Measurements from ENCODE around the gene LCMT1. TPM values are rescaled to one million over a fixed set of nuclear protein-coding genes. Genes with fewer than 3 reads are reported as not detected.

LCMT1 gene
- total RNA-seq, 2 donors from 2014 or later = 52.3 to 52.5 TPM

- no peaks in the 10 kb centered on the region for H3K9me3 ChIP-seq
- no peaks in the 10 kb centered on the region for H3K36me3 ChIP-seq
- H3K27ac ChIP-seq = no peak overlapping the region
- no peaks in the 10 kb centered on the region for H3K27me3 ChIP-seq
- DNase-seq (ENCODE audit: low spot score) = no peak
- H3K4me3 ChIP-seq = no peak overlapping the region
- TF ChIP-seq, protein P1, sequence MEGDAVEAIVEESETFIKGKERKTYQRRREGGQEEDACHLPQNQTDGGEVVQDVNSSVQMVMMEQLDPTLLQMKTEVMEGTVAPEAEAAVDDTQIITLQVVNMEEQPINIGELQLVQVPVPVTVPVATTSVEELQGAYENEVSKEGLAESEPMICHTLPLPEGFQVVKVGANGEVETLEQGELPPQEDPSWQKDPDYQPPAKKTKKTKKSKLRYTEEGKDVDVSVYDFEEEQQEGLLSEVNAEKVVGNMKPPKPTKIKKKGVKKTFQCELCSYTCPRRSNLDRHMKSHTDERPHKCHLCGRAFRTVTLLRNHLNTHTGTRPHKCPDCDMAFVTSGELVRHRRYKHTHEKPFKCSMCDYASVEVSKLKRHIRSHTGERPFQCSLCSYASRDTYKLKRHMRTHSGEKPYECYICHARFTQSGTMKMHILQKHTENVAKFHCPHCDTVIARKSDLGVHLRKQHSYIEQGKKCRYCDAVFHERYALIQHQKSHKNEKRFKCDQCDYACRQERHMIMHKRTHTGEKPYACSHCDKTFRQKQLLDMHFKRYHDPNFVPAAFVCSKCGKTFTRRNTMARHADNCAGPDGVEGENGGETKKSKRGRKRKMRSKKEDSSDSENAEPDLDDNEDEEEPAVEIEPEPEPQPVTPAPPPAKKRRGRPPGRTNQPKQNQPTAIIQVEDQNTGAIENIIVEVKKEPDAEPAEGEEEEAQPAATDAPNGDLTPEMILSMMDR (IDR thresholded peaks at IDR 0.05) = no peak
- H3K4me1 ChIP-seq = no peaks in the 10 kb centered on the region
Measured at GRCh38 chr16:25192096-25192495, 80.6 kb downstream of the LCMT1 start.

GRCh38 chr16:25194273-25194878 lies 82.8 kb downstream of the LCMT1 start:
- TF ChIP-seq, protein P1 (IDR thresholded peaks at IDR 0.05) = no peak
- DNase-seq (ENCODE audit: low spot score) = no peak

GRCh38 chr16:25198021-25198420 lies 86.5 kb downstream of the LCMT1 start:
- no peak for DNase-seq (ENCODE audit: low spot score)
- TF ChIP-seq, protein P1 (IDR thresholded peaks at IDR 0.05) = no peak
- Histone ChIP-seq H3K4me3 (no peak overlapping the region), H3K9me3 (no peaks in the 10 kb centered on the region), H3K36me3 (no peaks in the 10 kb centered on the region), H3K4me1 (no peaks in the 10 kb centered on the region), H3K27me3 (no peaks in the 10 kb centered on the region), H3K27ac (no peak overlapping the region)

More at GRCh38 chr16:25194273-25194878, 82.8 kb downstream of the LCMT1 start:
- Histone ChIP-seq H3K27me3 (no peaks in the 10 kb centered on the region), H3K27ac (no peak overlapping the region), H3K4me3 (no peak overlapping the region), H3K36me3 (no peaks in the 10 kb centered on the region), H3K4me1 (no peaks in the 10 kb centered on the region), H3K9me3 (no peaks in the 10 kb centered on the region)

DNA sequence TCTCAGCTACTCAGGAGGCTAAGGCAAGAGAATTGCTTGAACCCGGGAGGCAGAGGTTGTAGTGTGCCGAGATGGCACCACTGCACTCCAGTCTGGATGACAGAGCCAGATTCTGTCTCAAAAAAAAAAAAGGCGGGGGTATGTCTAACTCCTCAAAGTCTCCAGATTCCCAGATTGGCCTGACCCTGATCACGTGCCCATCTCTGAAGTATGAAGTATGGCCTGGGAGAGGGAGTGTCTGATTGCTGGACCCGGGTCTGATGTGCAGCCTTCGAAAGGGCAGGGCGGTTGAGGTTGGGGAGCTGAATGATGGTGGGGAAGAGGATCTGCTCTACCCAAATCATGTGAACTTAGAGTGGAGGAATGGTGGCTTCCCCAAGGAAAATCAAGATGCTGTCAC lies 87.9 kb downstream of the LCMT1 start:
- no peak overlapping the region for H3K4me3 ChIP-seq
- no peak overlapping the region for H3K27ac ChIP-seq
- no peaks in the 10 kb centered on the region for H3K9me3 ChIP-seq
- H3K4me1 ChIP-seq = no peaks in the 10 kb centered on the region
- H3K36me3 ChIP-seq = no peaks in the 10 kb centered on the region
- H3K27me3 ChIP-seq = no peaks in the 10 kb centered on the region
- TF ChIP-seq, protein P1 (IDR thresholded peaks at IDR 0.05) = no peak
- DNase-seq (ENCODE audit: low spot score) = no peak

- Histone ChIP-seq H3K4me3 (no peak overlapping the region), H3K9me3 (no peaks in the 10 kb centered on the region), H3K4me1 (no peaks in the 10 kb centered on the region), H3K27ac (no peak overlapping the region), H3K36me3 (no peaks in the 10 kb centered on the region), H3K27me3 (no peaks in the 10 kb centered on the region)
- DNase-seq (ENCODE audit: low spot score) = no peak
- TF ChIP-seq, protein P1 (IDR thresholded peaks at IDR 0.05) = no peak
Measured at GRCh38 chr16:25210758-25211157, 99.2 kb downstream of the LCMT1 start.

GRCh38 chr16:25212636-25213035 lies 101.1 kb downstream of the LCMT1 start:
- TF ChIP-seq, protein P1 (IDR thresholded peaks at IDR 0.05) = no peak
- Histone ChIP-seq H3K36me3 (no peaks in the 10 kb centered on the region), H3K4me1 (no peaks in the 10 kb centered on the region), H3K4me3 (no peak overlapping the region), H3K27ac (no peak overlapping the region), H3K9me3 (no peaks in the 10 kb centered on the region), H3K27me3 (no peaks in the 10 kb centered on the region)
- DNase-seq (ENCODE audit: low spot score) = no peak
